DMS79 (cell line): ENCODE measurements around the gene GSTCD.
"Not testable (repeated sequence)": the region's sequence is repeated elsewhere in the genome, so short reads cannot be mapped to it uniquely, and the experiment has no call there.

Experiments used
- DNase-seq: peaks from one replicate; lab custom pipeline; 2025; lab: John Stamatoyannopoulos, UW

The GSTCD gene

GRCh38 chr4:105714932-105715331, 6.3 kb downstream of the GSTCD start:
- no peak for DNase-seq

- no peak for DNase-seq
These were observed 7.2 kb downstream of the GSTCD start for GRCh38 chr4:105715692-105716278.

GRCh38 chr4:105719204-105719603, 10.6 kb downstream of the GSTCD start:
- DNase-seq: no peak

- DNase-seq: no peak
These were observed 17.0 kb downstream of the GSTCD start for GRCh38 chr4:105725623-105726022.

GRCh38 chr4:105729895-105730294, 21.3 kb downstream of the GSTCD start:
- DNase-seq: not testable (repeated sequence)

GRCh38 chr4:105735217-105735616, 26.6 kb downstream of the GSTCD start:
- not testable (repeated sequence) for DNase-seq

GRCh38 chr4:105741548-105741947, 33.0 kb downstream of the GSTCD start:
- no peak for DNase-seq

DNA sequence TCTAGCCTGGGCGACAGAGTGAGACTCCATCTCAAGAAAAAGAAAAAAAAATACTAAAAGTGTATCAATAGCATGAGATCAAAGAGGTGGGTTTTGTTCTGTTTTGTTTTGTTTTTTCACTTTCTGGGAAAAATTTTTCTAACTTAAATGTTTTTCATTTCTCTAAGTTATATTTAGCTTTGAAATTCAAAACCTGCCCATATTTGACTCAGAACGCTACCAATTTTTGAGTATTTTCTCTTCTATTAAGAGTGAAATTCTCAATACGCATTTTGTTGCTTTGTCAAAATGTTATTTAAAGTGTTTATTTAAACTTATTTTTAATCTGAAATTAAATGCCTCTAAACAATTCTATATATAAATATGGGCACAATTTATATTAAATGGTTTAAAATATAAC, 39.6 kb downstream of the GSTCD start:
- no peak for DNase-seq

- DNase-seq: no peak
These were observed 43.2 kb downstream of the GSTCD start for GRCh38 chr4:105751718-105752299.

DNA sequence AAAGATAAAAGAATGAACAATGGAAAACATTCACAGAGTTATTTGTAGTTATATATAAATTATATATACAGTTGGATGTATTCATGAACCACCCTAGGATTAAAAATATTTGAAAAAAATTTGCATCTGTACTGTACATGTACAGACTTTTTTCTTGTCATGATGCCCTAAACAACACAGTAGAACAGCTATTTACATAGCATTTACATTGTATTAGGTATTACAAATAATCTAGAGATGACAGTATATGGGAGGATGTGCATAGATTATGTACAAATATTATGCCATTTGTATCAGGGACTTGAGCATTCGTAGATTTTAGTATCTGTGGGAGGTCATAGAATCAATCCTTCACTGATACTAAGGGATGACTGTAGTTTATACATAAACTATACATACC, 44.8 kb downstream of the GSTCD start:
- DNase-seq: no peak

DNA sequence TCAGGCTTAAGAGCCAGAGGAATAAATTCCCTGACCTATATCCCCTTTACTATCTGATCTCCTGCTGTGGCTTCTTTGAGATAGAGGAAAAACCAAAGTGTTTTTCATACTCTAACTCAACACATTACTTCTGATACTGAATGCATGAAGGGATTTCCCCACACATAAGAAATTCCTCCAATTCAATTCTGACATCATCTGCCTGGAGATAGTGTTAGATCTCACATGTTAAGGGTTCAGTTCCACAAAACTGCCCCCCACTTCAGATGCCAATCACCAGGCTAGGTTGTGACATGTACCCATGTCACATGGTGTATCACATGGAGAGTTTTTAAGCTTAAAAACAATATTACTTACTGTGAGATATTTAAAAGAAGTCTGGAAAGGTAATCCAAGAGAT, 46.8 kb downstream of the GSTCD start:
- no peak for DNase-seq

- no peak for DNase-seq
These were observed 50.4 kb downstream of the GSTCD start for GRCh38 chr4:105758958-105759357.

DNA sequence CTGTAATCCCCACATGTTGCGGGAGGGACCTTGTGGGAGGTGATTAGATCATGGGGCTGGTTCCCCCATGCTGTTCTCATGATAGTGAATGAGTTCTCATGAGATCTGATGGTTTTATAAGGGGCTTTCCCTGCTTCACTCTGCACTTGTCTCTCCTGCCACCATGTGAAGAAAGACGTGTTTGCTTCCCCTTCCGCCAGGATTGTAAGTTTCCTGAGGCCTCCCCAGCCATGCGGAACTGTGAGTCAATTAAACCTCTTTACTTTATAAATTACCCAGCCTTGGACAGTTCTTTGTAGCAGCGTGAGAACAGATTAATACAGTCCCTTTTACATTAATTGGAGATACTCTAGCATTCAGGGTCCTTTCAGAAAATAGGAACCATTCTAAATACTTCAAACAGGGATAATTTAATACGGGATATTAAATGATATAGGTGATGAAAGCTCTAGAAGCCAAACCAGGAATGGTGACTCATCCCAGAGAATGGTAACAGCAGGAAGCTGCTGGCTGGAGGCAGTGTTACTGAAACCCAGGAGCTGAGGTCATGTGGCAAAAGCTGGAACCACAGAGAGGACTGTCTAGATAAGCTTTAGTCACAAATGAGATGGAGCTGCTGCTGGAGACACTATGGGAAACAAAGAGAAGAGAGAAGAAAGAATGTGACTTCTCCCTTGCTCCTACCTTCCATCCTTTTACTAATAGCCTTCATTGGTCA, 57.3 kb downstream of the GSTCD start:
- DNase-seq: no peak

DNA sequence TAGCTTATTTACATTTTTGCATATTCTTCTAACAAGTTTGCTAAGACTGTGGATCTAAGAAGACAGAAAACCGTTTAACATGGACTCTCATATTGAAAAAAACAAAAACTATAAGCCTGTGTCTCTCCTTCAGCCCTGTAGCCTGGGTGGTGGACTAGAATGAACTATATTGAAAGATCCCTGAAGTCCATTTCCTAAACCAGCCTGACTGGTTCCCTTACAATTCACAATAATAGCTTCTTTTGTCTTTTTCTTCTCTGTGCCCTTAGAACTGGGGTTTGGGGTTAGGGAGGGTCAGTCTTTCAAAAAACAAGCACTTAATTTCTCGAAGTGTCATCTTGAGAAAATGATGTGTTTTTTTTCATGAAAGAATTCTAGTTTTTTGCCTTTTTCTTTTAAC, 59.0 kb downstream of the GSTCD start:
- DNase-seq: no peak

DNA sequence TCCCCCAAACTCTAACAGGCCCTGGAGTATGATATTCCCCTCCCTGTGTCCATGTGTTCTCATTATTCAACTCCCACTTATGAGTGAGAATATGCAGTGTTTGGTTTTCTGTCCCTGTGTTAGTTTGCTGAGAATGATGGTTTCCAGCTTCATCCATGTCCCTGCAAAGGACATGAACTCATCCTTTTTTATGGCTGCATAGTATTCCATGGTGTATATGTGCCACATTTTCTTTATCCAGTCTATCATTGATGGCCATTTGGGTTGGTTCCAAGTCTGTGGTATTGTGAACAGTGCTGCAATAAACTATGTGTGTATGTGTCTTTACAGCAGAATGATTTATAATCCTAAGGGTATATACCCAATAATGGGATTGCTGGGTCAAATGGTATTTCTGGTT, 61.9 kb downstream of the GSTCD start:
- DNase-seq: not testable (repeated sequence)

GRCh38 chr4:105772065-105772464, 63.5 kb downstream of the GSTCD start:
- not testable (repeated sequence) for DNase-seq

DNA sequence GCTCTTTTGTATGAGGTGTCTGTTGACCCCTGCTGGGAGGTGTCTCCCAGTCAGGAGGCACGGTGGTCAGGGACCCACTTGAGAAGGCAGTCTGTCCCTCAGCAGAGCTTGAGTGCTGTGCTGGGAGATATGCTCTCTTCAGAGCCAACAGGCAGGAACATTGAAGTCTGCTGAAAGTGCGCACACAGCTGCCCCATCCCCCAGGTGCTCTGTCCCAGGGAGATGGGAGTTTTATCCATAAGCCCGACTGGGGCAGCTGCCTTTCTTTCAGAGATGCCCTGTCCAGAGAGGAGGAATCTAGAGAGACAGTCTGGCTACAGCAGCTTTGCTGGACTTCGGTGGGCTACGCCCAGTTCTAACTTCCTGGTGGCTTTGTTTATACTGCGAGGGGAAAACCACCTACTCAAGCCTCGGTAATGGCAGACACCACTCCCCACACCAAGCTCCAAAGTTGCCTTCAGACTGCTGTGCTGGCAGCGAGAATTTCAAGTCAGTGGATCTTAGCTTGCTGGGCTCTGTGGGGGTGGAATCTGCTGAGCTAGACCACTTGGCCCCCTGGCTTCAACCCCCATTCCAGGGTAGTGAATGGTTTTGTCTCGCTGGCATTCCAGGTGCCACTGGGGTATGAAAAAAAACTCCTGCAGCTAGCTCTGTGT, 67.3 kb downstream of the GSTCD start:
- DNase-seq: not testable (repeated sequence)

DNA sequence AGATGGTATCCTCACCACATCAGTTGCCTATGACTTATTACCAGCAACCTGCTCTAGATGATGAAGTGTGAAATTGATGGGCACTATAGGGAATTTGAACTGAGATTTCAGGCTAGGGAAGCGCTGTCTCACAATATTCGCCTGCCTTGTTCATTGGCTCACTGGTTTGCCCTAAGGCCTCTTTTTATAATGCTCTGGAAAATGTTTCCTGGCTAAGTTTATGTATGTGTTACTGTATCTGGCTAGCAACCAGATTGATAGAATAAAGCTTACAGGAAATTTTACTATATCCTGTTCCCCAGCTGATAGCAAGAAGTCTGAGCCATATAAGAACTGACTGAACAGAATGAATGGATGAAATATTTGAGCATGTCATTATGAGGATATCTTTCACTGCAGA, 71.6 kb downstream of the GSTCD start:
- no peak for DNase-seq

GRCh38 chr4:105784761-105785160, 76.2 kb downstream of the GSTCD start:
- no peak for DNase-seq

DNA sequence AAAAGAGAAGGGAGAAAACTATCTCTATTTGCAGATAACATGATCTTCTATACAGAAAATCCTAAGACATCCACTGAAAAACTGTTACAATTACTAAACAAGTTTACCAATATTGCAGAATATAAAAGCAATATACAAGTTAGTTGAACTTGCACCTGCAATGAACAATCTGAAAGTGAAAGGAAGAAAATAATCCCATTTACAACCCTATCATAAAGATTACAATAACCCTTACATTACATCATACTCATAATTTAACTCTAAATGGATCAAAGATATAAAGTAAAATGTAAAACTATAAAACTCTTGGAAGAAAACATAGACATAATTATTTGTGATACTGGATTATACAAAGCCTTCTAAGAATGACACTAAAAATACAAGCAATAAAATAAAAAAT, 77.2 kb downstream of the GSTCD start:
- DNase-seq: no peak

GRCh38 chr4:105786748-105787147, 78.2 kb downstream of the GSTCD start:
- DNase-seq: no peak

DNA sequence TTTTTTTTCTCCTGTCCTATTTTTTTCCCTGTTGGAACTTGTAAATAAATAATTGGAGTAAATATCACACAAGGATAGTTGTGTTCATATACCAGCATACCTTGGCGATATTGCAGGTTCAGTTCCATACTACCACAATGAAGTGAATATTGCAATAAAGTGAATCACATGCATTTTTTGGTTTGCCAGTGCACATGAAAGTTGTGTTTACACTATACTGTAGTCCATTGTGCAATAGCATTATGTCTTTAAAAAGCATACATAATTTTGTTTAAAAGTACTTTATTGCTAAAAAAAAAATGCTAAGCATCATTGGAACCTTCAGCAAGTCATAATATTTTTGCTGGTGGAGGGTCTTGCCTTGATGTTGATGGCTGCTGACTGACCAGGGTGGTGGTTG, 88.6 kb downstream of the GSTCD start:
- no peak for DNase-seq

GRCh38 chr4:105805501-105806120, 97.0 kb downstream of the GSTCD start:
- no peak for DNase-seq
